Tibial artery (tissue), 4 donors: ENCODE results near the gene PASK.

ENCODE experiments used
- DNase-seq, 2 donors: peaks; one replicate each; pipeline ENCODE4 v3.0.0-alpha.2; 2019
- H3K27ac ChIP-seq, 2 donors: fragments of 200-600 bp; sonication (generic) in 1 of 2; 1 replicate in 1 of 2; 2 replicates in 1 of 2; pipeline ENCODE4 v1.5.1; 2018 to 2019; ENCODE audit warnings: mild to moderate bottlenecking in 1 of 2
- H3K27me3 ChIP-seq, 2 donors: fragments of 200-600 bp; sonication (generic) in 1 of 2; one replicate each; pipeline versions ENCODE4 v1.5.1 to v1.6.0; 2016 to 2019
- H3K36me3 ChIP-seq, 3 donors: fragments of 200-600 bp; sonication (generic) in 2 of 3; one replicate each; pipeline ENCODE4 v1.5.1; 2016 to 2019; ENCODE audit warnings: mild to moderate bottlenecking in 2 of 3
- H3K4me1 ChIP-seq, 4 donors: fragments of 200-600 bp; sonication (generic) in 2 of 4; 1 replicate in 3 of 4; 2 replicates in 1 of 4; pipeline ENCODE4 v1.5.1; 2016 to 2019
- H3K4me3 ChIP-seq, 2 donors: fragments of 200-600 bp; sonication (generic) in 1 of 2; 1 replicate in 1 of 2; 2 replicates in 1 of 2; pipeline ENCODE4 v1.5.1; 2018 to 2019; ENCODE audit warnings: mild to moderate bottlenecking in 2 of 2
- H3K9me3 ChIP-seq, 3 donors: fragments of 200-600 bp; sonication (generic) in 1 of 3; one replicate each; pipeline ENCODE4 v1.5.1; 2016 to 2019
- CTCF ChIP-seq, 2 experiments: fragments of 200-600 bp in 1 of 2; fragments of 450-650 bp in 1 of 2; IDR thresholded peaks; one replicate each; pipeline ENCODE4 v1.5.1; 2017 to 2019; ENCODE audit warnings: antibody characterized with exemption in 2 of 2, mild to moderate bottlenecking in 1 of 2, moderate library complexity in 1 of 2
- intact Hi-C: fragments of 100-400 bp; cut with DNase I; formaldehyde crosslinking; loops from one replicate; pipeline ENCODE4 v1.15.0; 2023; ENCODE audit warnings: low total_unique reads

Gene PASK

GRCh38 chr2:241074065-241074818, 75.0 kb downstream of the PASK start:
- TF ChIP-seq CTCF (IDR thresholded peaks at IDR 0.05), result no peak
- Histone ChIP-seq H3K4me1 (no peaks in the 10 kb centered on the region), H3K4me3 (no peak overlapping the region), H3K27me3 (no peaks in the 10 kb centered on the region), H3K27ac (no peak overlapping the region), H3K36me3 (peaks cover 7 to 63% (median 52%) of the 10 kb centered on the region in 3 donors), H3K9me3 (no peaks in the 10 kb centered on the region)
- intact Hi-C loops, result no loop called here
- no peak for DNase-seq

- Histone ChIP-seq H3K4me3 (no peak overlapping the region), H3K27me3 (no peaks in the 10 kb centered on the region), H3K27ac (no peak overlapping the region), H3K9me3 (no peaks in the 10 kb centered on the region), H3K36me3 (peaks cover 11 to 71% (median 61%) of the 10 kb centered on the region in 3 donors), H3K4me1 (no peaks in the 10 kb centered on the region)
- peak in 1 of 2 donors; percentile 65 for DNase-seq
- no peak for TF ChIP-seq CTCF (IDR thresholded peaks at IDR 0.05)
- intact Hi-C loops, result no loop called here
Observed at GRCh38 chr2:241073166-241074064, 75.9 kb downstream of the PASK start.

- DNase-seq, result no peak
- no peak overlapping the region for H3K4me3 ChIP-seq
- intact Hi-C loops, result no loop called here
- H3K4me1 ChIP-seq, result no peaks in the 10 kb centered on the region
- no peak for TF ChIP-seq CTCF (IDR thresholded peaks at IDR 0.05)
- H3K9me3 ChIP-seq, result no peaks in the 10 kb centered on the region
- H3K36me3 ChIP-seq, result peaks cover 11 to 79% (median 67%) of the 10 kb centered on the region in 3 donors
- no peaks in the 10 kb centered on the region for H3K27me3 ChIP-seq
- no peak overlapping the region for H3K27ac ChIP-seq
Observed at GRCh38 chr2:241072553-241073165, 76.6 kb downstream of the PASK start.

- intact Hi-C loops, result no loop called here
Observed at GRCh38 chr2:241072151-241072550, 77.1 kb downstream of the PASK start.

More at GRCh38 chr2:241072151-241072550, 77.1 kb downstream of the PASK start:
- DNase-seq, result no peak
- TF ChIP-seq CTCF (IDR thresholded peaks at IDR 0.05), result no peak
- Histone ChIP-seq H3K9me3 (no peaks in the 10 kb centered on the region), H3K36me3 (peaks cover 11 to 84% (median 70%) of the 10 kb centered on the region in 3 donors), H3K27me3 (no peaks in the 10 kb centered on the region), H3K4me3 (no peak overlapping the region), H3K27ac (no peak overlapping the region), H3K4me1 (no peaks in the 10 kb centered on the region)
